OCI-LY3 (cell line): ENCODE data around the gene HK2.
"Not testable (repeated sequence)": the region's sequence is repeated elsewhere in the genome, so short reads cannot be mapped to it uniquely, and the experiment has no call there.

Experiments
- H2AFZ ChIP-seq: fragments of 200-600, 300-600 bp; shearing (Covaris generic); 2 replicates; pipeline ENCODE4 v1.6.0; 2014; ENCODE audit warnings: antibody characterized with exemption, low read depth, low read length
- H3K27ac ChIP-seq: fragments of 200-600, 300-600 bp; sonication (generic); 2 replicates; pipeline ENCODE4 v1.5.1; 2014; ENCODE audit warnings: mild to moderate bottlenecking, low read length, moderate library complexity, mixed read lengths
- H3K27me3 ChIP-seq: fragments of 200-600, 300-600 bp; sonication (generic); 2 replicates; pipeline ENCODE4 v1.6.1; 2014; ENCODE audit warnings: low read depth, low read length, mixed read lengths
- H3K36me3 ChIP-seq: fragments of 200-600, 300-600 bp; sonication (generic); replicated peaks from 2 replicates; pipeline ENCODE3; 2014; ENCODE audit warnings: low read depth, low read length, mixed read lengths
- H3K4me1 ChIP-seq: fragments of 300-600, 200-600 bp; sonication (generic); 2 replicates; pipeline ENCODE4 v1.6.1; 2014; ENCODE audit warnings: low read length, mixed read lengths
- H3K4me2 ChIP-seq: fragments of 200-600, 300-600 bp; sonication (generic); 2 replicates; pipeline ENCODE4 v1.6.1; 2014; ENCODE audit warnings: low read length, mixed read lengths
- H3K4me3 ChIP-seq: fragments of 300-600, 200-600 bp; sonication (generic); 2 replicates; pipeline ENCODE4 v1.5.1; 2014; ENCODE audit warnings: antibody characterized with exemption, mild to moderate bottlenecking, low read length, moderate library complexity
- H3K79me2 ChIP-seq: fragments of 300-600, 200-600 bp; shearing (Covaris generic); 2 replicates; pipeline ENCODE4 v1.6.1; 2014; ENCODE audit warnings: mild to moderate bottlenecking, low read length, mixed read lengths
- H3K9ac ChIP-seq: fragments of 300-600, 200-600 bp; shearing (Covaris generic); 2 replicates; pipeline ENCODE4 v1.6.0; 2014; ENCODE audit warnings: mild to moderate bottlenecking, low read length, moderate library complexity
- H3K9me3 ChIP-seq: fragments of 200-600, 300-600 bp; shearing (Covaris generic); 2 replicates; pipeline ENCODE4 v1.6.1; 2014; ENCODE audit warnings: low read length, mixed read lengths; ENCODE audit not compliant: insufficient read depth
- H4K20me1 ChIP-seq: fragments of 200-600, 300-600 bp; sonication (generic); 2 replicates; pipeline ENCODE4 v1.6.1; 2016; ENCODE audit warnings: low read length, mixed read lengths; ENCODE audit not compliant: insufficient read depth
- CTCF ChIP-seq: fragments of 200-600, 300-600 bp; sonication (generic); IDR thresholded peaks from 2 replicates; pipeline ENCODE4 v1.5.1; 2014; ENCODE audit warnings: antibody characterized with exemption, low read length, low read depth
- EZH2phosphoT487 ChIP-seq: fragments of 200-600 bp; shearing (Covaris generic); IDR thresholded peaks from 2 replicates; pipeline ENCODE4 v1.6.1; 2018; ENCODE audit warnings: antibody characterized with exemption, mixed run types, low read depth

HK2 gene

GRCh38 chr2:74822771-74823566, 11.0 kb upstream of the HK2 start:
- H4K20me1 ChIP-seq = no peaks in the 10 kb centered on the region
- H3K4me3 ChIP-seq = no peak overlapping the region
- H3K27ac ChIP-seq = no peak overlapping the region
- H3K36me3 ChIP-seq = no peaks in the 10 kb centered on the region
- H3K9ac ChIP-seq = no peak overlapping the region
- no peaks in the 10 kb centered on the region for H3K9me3 ChIP-seq
- H3K27me3 ChIP-seq = 0 out of 2 replicates have a peak, but pooled peaks cover under 1% of the 10 kb centered on the region
- peaks cover 5% of the 10 kb centered on the region for H3K4me1 ChIP-seq
- H2AFZ ChIP-seq = no peak overlapping the region
- no peak overlapping the region for H3K4me2 ChIP-seq
- no peak for TF ChIP-seq EZH2phosphoT487
- no peak for TF ChIP-seq CTCF
- no peaks in the 10 kb centered on the region for H3K79me2 ChIP-seq

GRCh38 chr2:74824679-74825078, 9.2 kb upstream of the HK2 start:
- H3K9ac ChIP-seq = no peak overlapping the region
- H3K27me3 ChIP-seq = 0 out of 2 replicates have a peak, but pooled peaks cover 3% of the 10 kb centered on the region
- H3K4me1 ChIP-seq = peaks cover 5% of the 10 kb centered on the region
- no peaks in the 10 kb centered on the region for H3K79me2 ChIP-seq
- no peak for TF ChIP-seq EZH2phosphoT487
- TF ChIP-seq CTCF = no peak
- H2AFZ ChIP-seq = no peak overlapping the region
- no peak overlapping the region for H3K4me3 ChIP-seq
- no peaks in the 10 kb centered on the region for H3K36me3 ChIP-seq
- no peaks in the 10 kb centered on the region for H4K20me1 ChIP-seq
- no peak overlapping the region for H3K4me2 ChIP-seq
- no peak overlapping the region for H3K27ac ChIP-seq
- no peaks in the 10 kb centered on the region for H3K9me3 ChIP-seq

GRCh38 chr2:74828543-74828942, 5.4 kb upstream of the HK2 start:
- Histone ChIP-seq H3K9ac (no peak overlapping the region), H3K27ac (no peak overlapping the region), H3K4me1 (peaks cover 20% of the 10 kb centered on the region), H3K27me3 (0 out of 2 replicates have a peak, but pooled peaks cover 3% of the 10 kb centered on the region), H3K9me3 (no peaks in the 10 kb centered on the region), H3K4me2 (no peak overlapping the region), H3K36me3 (no peaks in the 10 kb centered on the region), H3K4me3 (no peak overlapping the region), H4K20me1 (no peaks in the 10 kb centered on the region), H2AFZ (no peak overlapping the region), H3K79me2 (peaks cover 2% of the 10 kb centered on the region; the same call in 1 of the 2 replicates)
- TF ChIP-seq CTCF = no peak
- TF ChIP-seq EZH2phosphoT487 = no peak

GRCh38 chr2:74831693-74832530, 2.0 kb upstream of the HK2 start:
- H2AFZ ChIP-seq = no peak overlapping the region
- no peak for TF ChIP-seq EZH2phosphoT487
- H3K4me2 ChIP-seq = no peak overlapping the region
- H3K4me1 ChIP-seq = peaks cover 25% of the 10 kb centered on the region
- peaks cover 13% of the 10 kb centered on the region for H4K20me1 ChIP-seq
- no peak overlapping the region for H3K9ac ChIP-seq
- H3K79me2 ChIP-seq = peaks cover 32% of the 10 kb centered on the region
- H3K9me3 ChIP-seq = no peaks in the 10 kb centered on the region
- 0 out of 2 replicates have a peak, but pooled peaks cover 3% of the 10 kb centered on the region for H3K27me3 ChIP-seq
- no peak overlapping the region for H3K27ac ChIP-seq
- peaks cover 4% of the 10 kb centered on the region for H3K36me3 ChIP-seq
- no peak overlapping the region for H3K4me3 ChIP-seq

DNA sequence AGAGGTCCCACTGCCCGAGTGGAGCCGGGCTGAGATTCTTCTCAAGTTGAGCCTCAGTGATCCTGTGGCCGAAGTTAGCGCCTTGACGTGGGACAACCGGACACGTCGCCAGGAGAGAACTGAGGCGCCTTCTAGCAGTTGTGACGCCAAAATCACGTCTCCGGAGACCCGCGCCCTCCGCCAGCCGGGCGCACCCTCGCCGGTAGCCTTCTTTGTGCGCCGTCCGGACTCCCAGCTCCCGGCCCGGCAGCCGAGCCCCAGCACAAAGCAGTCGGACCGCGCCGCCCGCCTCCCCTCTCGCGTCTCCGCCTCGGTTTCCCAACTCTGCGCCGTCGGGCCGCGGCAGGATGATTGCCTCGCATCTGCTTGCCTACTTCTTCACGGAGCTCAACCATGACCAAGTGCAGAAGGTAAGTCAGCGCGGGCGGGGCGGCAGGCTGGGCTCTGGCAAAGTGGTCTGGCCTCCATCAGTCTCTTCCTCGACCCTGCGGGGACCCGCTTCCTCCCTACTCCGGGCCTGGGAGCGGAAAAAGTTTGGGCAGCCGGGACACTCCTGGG, 386 bp downstream of the HK2 start:
- Histone ChIP-seq H3K36me3 (peaks cover 13% of the 10 kb centered on the region), H2AFZ (peak overlapping the region; percentile 33; the same call in 1 of the 2 replicates), H3K79me2 (peaks cover 56% of the 10 kb centered on the region), H3K9ac (peak overlapping the region; percentile 84), H3K4me1 (peaks cover 28% of the 10 kb centered on the region), H4K20me1 (peaks cover 37% of the 10 kb centered on the region), H3K4me3 (peak overlapping the region; percentile 88), H3K27ac (peak overlapping the region; percentile 64), H3K4me2 (peak overlapping the region; percentile 89)
- H3K27me3 ChIP-seq, H3K9me3 ChIP-seq: not testable (repeated sequence)
